Measurements from ENCODE around the gene SHMT2. TPM values are rescaled to one million over a fixed set of nuclear protein-coding genes. Genes with fewer than 3 reads are reported as not detected.

The SHMT2 gene
- total and polyA plus RNA-seq, 3 donors from 2014 or later: 24.8 to 33.9 (median 25.9) TPM

DNA sequence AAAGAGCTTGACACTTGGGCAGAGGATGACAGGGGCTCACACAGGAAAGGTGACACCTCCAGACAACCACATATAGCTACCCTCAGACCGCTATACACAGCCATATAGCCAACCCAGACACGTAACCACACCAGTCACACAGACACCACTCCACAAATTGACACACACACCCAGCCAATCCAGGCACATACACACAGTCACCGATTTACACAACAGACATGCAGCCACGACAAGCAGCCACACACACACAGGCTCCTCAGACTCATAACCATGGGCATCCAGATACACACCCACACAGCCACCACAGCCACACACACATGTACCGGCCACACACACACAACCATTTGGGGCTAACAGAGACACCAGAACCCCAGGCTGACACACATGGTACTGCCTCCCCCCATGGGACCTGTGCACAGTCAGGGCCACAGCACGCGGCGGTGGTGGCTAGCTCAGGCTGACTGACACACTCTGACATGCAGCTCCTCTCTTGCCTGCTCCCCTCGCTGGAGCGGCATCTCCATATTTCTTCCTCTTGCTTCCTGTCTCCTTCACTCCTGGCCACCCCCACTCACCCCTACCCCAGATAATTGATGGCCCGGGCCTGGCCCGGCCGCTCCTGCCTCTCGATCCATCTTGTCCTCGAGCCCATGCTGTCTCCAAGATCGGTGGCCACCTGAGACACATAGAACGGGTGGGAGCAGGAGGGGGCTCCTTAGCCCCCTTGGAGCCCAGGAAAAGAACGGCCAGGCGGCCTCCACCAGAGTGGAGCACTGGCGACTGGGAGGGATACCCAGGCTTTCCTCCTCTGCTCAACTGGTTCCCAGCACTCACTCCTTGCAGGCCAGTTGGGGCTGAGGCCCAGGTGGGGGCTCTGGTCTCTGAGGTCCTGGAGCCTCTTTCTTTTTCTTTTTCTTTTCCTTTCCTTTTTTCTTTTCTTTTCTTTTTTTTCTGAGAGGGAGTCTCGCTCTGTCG, 6.0 kb upstream of the SHMT2 start:
- no peak for DNase-seq
- Histone ChIP-seq H3K27me3 (no peaks in the 10 kb centered on the region), H3K4me3 (no peak overlapping the region), H3K4me1 (peaks cover 7% of the 10 kb centered on the region), H3K36me3 (ENCODE audit: low read depth, missing control alignments) (no peaks in the 10 kb centered on the region), H3K27ac (no peak overlapping the region), H3K9me3 (no peaks in the 10 kb centered on the region)
- 80 to 86% methylated on average over 22 of the region's 22 CpGs for WGBS, 2 donors
- no peak for TF ChIP-seq POLR2A (IDR thresholded peaks at IDR 0.05)
- TF ChIP-seq, protein P1, sequence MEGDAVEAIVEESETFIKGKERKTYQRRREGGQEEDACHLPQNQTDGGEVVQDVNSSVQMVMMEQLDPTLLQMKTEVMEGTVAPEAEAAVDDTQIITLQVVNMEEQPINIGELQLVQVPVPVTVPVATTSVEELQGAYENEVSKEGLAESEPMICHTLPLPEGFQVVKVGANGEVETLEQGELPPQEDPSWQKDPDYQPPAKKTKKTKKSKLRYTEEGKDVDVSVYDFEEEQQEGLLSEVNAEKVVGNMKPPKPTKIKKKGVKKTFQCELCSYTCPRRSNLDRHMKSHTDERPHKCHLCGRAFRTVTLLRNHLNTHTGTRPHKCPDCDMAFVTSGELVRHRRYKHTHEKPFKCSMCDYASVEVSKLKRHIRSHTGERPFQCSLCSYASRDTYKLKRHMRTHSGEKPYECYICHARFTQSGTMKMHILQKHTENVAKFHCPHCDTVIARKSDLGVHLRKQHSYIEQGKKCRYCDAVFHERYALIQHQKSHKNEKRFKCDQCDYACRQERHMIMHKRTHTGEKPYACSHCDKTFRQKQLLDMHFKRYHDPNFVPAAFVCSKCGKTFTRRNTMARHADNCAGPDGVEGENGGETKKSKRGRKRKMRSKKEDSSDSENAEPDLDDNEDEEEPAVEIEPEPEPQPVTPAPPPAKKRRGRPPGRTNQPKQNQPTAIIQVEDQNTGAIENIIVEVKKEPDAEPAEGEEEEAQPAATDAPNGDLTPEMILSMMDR (IDR thresholded peaks at IDR 0.05): no peak
- intact Hi-C loops (cut with DNase I; ENCODE audit: low total_unique reads): no loop called here

DNA sequence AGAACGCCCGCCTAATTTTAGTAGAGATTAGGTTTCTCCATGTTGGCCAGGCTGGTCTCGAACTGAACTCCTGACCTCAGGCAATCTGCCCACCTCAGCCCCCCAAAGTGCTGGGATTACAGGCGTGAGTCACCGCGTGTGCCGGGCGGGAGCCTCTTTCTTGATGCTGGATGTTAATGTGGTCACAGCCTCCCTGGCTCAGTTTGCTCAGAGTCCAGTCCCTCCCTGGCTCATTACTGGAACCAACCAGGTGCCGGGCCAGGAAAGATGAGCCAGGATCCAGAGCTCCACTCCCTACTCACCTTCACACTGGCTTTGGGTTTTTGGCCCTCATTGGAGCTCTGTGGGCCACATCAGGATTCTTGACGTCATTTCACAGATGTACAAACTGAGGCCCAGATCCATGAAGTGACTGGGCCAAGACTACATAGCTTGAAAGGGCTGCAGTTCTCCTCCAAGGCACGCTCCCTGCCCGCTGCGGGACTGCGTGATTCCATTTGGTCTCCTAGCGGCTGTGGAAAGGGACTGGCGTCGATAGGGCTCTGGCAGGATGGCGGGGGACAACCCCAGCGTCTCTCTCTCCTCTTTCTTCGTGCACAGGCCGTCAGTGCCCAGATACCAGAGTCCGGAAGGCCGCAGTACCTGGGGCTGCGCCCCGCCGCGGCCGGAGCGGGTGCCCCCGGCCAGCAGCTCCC, 5.1 kb upstream of the SHMT2 start:
- H3K27me3 ChIP-seq: no peaks in the 10 kb centered on the region
- H3K27ac ChIP-seq: no peak overlapping the region
- 60% methylated on average over 5 to 30 of the region's 30 CpGs for WGBS, 2 donors
- no peaks in the 10 kb centered on the region for H3K36me3 ChIP-seq (ENCODE audit: low read depth, missing control alignments)
- no peak for TF ChIP-seq POLR2A (IDR thresholded peaks at IDR 0.05)
- TF ChIP-seq, protein P1 (IDR thresholded peaks at IDR 0.05): no peak
- intact Hi-C loops (cut with DNase I; ENCODE audit: low total_unique reads): no loop called here
- peak overlapping the region; percentile 26 to 43 for H3K4me3 ChIP-seq
- peaks cover 15% of the 10 kb centered on the region for H3K4me1 ChIP-seq
- DNase-seq: no peak
- H3K9me3 ChIP-seq: no peaks in the 10 kb centered on the region

DNA sequence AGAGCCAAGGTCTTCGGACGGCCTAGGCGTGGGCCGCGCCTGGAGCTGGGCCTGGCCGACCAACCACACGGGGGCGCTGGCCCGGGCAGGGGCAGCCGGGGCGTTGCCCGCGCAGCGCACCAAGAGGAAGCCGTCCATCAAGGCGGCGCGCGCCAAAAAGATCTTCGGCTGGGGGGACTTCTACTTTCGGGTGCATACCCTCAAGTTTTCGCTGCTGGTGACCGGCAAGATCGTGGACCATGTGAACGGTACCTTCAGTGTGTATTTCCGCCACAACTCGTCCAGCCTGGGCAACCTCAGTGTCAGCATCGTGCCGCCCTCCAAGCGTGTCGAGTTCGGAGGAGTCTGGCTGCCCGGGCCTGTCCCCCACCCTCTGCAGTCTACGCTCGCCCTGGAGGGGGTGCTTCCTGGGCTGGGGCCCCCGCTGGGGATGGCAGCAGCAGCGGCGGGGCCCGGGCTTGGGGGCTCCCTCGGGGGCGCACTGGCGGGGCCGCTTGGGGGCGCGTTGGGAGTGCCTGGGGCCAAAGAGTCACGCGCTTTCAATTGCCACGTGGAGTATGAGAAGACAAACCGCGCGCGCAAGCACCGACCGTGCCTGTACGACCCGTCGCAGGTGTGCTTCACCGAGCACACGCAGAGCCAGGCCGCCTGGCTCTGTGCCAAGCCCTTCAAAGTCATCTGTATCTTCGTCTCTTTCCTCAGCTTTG, 4.4 kb upstream of the SHMT2 start:
- 24 to 42% methylated on average over 16 to 52 of the region's 61 CpGs for WGBS, 2 donors
- Histone ChIP-seq H3K36me3 (ENCODE audit: low read depth, missing control alignments) (no peaks in the 10 kb centered on the region), H3K4me3 (peak overlapping the region; percentile 26 to 43), H3K9me3 (no peaks in the 10 kb centered on the region), H3K4me1 (peaks cover 16% of the 10 kb centered on the region), H3K27ac (no peak overlapping the region), H3K27me3 (no peaks in the 10 kb centered on the region)
- TF ChIP-seq POLR2A (IDR thresholded peaks at IDR 0.05): no peak
- TF ChIP-seq, protein P1 (IDR thresholded peaks at IDR 0.05): peak; percentile 30 to 41 (median 31)
- no peak for DNase-seq
- intact Hi-C loops (cut with DNase I; ENCODE audit: low total_unique reads): no loop called here

DNA sequence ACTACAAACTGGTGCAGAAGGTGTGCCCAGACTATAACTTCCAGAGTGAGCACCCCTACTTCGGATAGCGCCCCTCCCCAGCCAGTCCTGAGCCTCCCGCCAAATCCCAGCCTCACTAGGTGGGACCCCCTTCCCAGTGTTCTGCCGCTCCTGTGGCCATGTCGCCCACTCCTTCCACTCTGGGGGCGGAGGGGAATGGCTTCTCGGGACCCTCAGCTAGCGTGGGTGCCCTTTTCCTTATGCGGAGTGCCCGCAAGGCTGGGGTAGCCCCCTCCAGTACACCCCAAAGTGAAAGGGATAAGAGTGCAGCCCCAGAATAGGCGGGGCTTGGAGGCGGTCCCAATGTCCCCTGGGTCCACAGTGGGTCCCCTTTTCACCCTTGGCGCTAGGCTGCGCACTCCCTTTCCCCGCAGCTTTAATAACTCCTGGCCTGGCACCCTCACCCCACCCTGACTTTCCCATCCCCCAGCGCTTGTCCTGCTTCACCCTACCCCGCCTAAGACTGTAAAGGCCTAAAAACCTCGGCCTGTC, 3.8 kb upstream of the SHMT2 start:
- Histone ChIP-seq H3K27me3 (no peaks in the 10 kb centered on the region), H3K4me1 (peaks cover 22% of the 10 kb centered on the region), H3K36me3 (ENCODE audit: low read depth, missing control alignments) (no peaks in the 10 kb centered on the region), H3K4me3 (no peak overlapping the region), H3K9me3 (no peaks in the 10 kb centered on the region), H3K27ac (no peak overlapping the region)
- DNase-seq: no peak
- TF ChIP-seq POLR2A (IDR thresholded peaks at IDR 0.05): no peak
- TF ChIP-seq, protein P1 (IDR thresholded peaks at IDR 0.05): no peak
- WGBS, 2 donors: 50 to 60% methylated on average over 14 to 18 of the region's 18 CpGs
- intact Hi-C loops (cut with DNase I; ENCODE audit: low total_unique reads): no loop called here
